HG02884 (cell line): ENCODE data around the gene CTNNA3.

Experiments
- ATAC-seq: cut with Tn5 transposase; IDR thresholded peaks from one replicate; pipeline ENCODE4 v1.9.1; 2021; ENCODE audit warnings: mild to moderate bottlenecking, moderate library complexity; ENCODE audit not compliant: unreplicated experiment

CTNNA3 gene

GRCh38 chr10:66951896-66952295 lies 744.1 kb downstream of the CTNNA3 start:
- no peak for ATAC-seq

- ATAC-seq: no peak
These were observed 752.4 kb downstream of the CTNNA3 start for GRCh38 chr10:66943590-66943989.

- no peak for ATAC-seq
These were observed 753.6 kb downstream of the CTNNA3 start for GRCh38 chr10:66942407-66942806.

- no peak for ATAC-seq
These were observed 754.5 kb downstream of the CTNNA3 start for GRCh38 chr10:66941491-66941890.

- ATAC-seq: no peak
These were observed 755.0 kb downstream of the CTNNA3 start for GRCh38 chr10:66940965-66941364.

GRCh38 chr10:66934711-66935110 lies 761.3 kb downstream of the CTNNA3 start:
- no peak for ATAC-seq

- no peak for ATAC-seq
These were observed 764.0 kb downstream of the CTNNA3 start for GRCh38 chr10:66931949-66932343.

- peak; percentile 58 for ATAC-seq
These were observed 764.6 kb downstream of the CTNNA3 start for GRCh38 chr10:66931340-66931948.

GRCh38 chr10:66929375-66929774 lies 766.6 kb downstream of the CTNNA3 start:
- ATAC-seq: no peak

- no peak for ATAC-seq
These were observed 767.2 kb downstream of the CTNNA3 start for GRCh38 chr10:66928776-66929175.

- no peak for ATAC-seq
These were observed 767.8 kb downstream of the CTNNA3 start for GRCh38 chr10:66927971-66928770.

GRCh38 chr10:66927251-66927935 lies 768.6 kb downstream of the CTNNA3 start:
- no peak for ATAC-seq

- no peak for ATAC-seq
These were observed 769.2 kb downstream of the CTNNA3 start for GRCh38 chr10:66926841-66927240.

- ATAC-seq: peak; percentile 100
These were observed 769.9 kb downstream of the CTNNA3 start, which contains the start of gene LRRTM3 for GRCh38 chr10:66925896-66926715. Gene LRRTM3, plus strand, starts transcription at chr10:66926036.

GRCh38 chr10:66925373-66925772 lies 770.6 kb downstream of the CTNNA3 start:
- ATAC-seq: no peak

- no peak for ATAC-seq
These were observed 771.2 kb downstream of the CTNNA3 start for GRCh38 chr10:66924674-66925345.

GRCh38 chr10:66919248-66919647 lies 776.7 kb downstream of the CTNNA3 start:
- no peak for ATAC-seq

- ATAC-seq: no peak
These were observed 778.9 kb downstream of the CTNNA3 start for GRCh38 chr10:66917104-66917503.

GRCh38 chr10:66916030-66916429 lies 780.0 kb downstream of the CTNNA3 start:
- ATAC-seq: no peak

GRCh38 chr10:66910671-66911070 lies 785.3 kb downstream of the CTNNA3 start:
- no peak for ATAC-seq
